GM19372 (cell line): Measurements from ENCODE around the gene ACSF2.
"Not testable (repeated sequence)": the region's sequence is repeated elsewhere in the genome, so short reads cannot be mapped to it uniquely, and the experiment has no call there.

Experiments used
- ATAC-seq: cut with Tn5 transposase; IDR thresholded peaks from one replicate; pipeline ENCODE4 v1.9.1; 2021; ENCODE audit warnings: mild to moderate bottlenecking, low read depth, moderate library complexity; ENCODE audit not compliant: unreplicated experiment

ACSF2 gene

GRCh38 chr17:50407921-50408320 is 18.1 kb upstream of the ACSF2 start:
- ATAC-seq = no peak

- ATAC-seq = no peak
Measured at GRCh38 chr17:50412188-50412732, 13.8 kb upstream of the ACSF2 start.

GRCh38 chr17:50414808-50415207 is 11.2 kb upstream of the ACSF2 start:
- ATAC-seq = no peak

GRCh38 chr17:50419577-50419976 is 6.4 kb upstream of the ACSF2 start:
- ATAC-seq = not testable (repeated sequence)

- no peak for ATAC-seq
Measured at GRCh38 chr17:50420419-50421112, 5.5 kb upstream of the ACSF2 start.

GRCh38 chr17:50421308-50422051 is 4.5 kb upstream of the ACSF2 start:
- ATAC-seq = no peak

GRCh38 chr17:50422738-50423137 is 3.3 kb upstream of the ACSF2 start:
- no peak for ATAC-seq

GRCh38 chr17:50423553-50424159 is 2.4 kb upstream of the ACSF2 start:
- ATAC-seq = no peak

- ATAC-seq = no peak
Measured at GRCh38 chr17:50424246-50424995, 1.6 kb upstream of the ACSF2 start.

GRCh38 chr17:50424996-50425681 is 879 bp upstream of the ACSF2 start:
- ATAC-seq = no peak

GRCh38 chr17:50426472-50426782 is 409 bp downstream of the ACSF2 start:
- ATAC-seq = no peak

- no peak for ATAC-seq
Measured at GRCh38 chr17:50426814-50427787, 1.1 kb downstream of the ACSF2 start.

GRCh38 chr17:50428126-50428525 is 2.1 kb downstream of the ACSF2 start:
- ATAC-seq = not testable (repeated sequence)

- no peak for ATAC-seq
Measured at GRCh38 chr17:50428831-50429424, 2.9 kb downstream of the ACSF2 start.

- no peak for ATAC-seq
Measured at GRCh38 chr17:50429793-50430192, 3.8 kb downstream of the ACSF2 start.

GRCh38 chr17:50430821-50431618 is 5.0 kb downstream of the ACSF2 start:
- ATAC-seq = no peak

GRCh38 chr17:50432125-50432762 is 6.2 kb downstream of the ACSF2 start:
- ATAC-seq = no peak
